Activated CD8-positive, alpha-beta memory T cell treated with anti-CD3 and anti-CD28 coated beads, Interleukin-2, amount 50 U/mL, for 1 hour (primary cell): Measurements from ENCODE around the gene AUTS2.

Experiments used
- DNase-seq: peaks from one replicate; pipeline ENCODE4 v3.0.0-alpha.2; 2020; ENCODE audit errors: extremely low read depth

Gene AUTS2

DNA sequence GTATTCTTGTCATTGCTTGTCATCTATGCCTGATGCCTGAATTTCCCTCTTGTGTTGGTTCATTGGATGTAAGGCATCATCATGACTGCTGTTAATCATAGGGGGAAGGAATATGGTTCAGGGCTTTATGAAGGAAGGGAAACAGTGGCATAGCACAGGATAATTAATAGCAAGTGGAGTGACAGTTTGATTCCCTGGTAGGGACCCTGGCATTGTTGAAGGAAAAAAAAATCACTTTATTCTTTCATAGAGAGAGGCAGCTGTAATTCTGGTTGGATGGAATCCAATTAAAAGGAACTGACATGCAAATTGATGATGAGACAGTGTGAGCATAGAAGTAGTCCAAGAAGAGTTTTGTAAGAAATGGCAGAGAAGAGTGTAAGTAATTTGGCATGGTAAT is 121.4 kb downstream of the AUTS2 start:
- no peak for DNase-seq

DNA sequence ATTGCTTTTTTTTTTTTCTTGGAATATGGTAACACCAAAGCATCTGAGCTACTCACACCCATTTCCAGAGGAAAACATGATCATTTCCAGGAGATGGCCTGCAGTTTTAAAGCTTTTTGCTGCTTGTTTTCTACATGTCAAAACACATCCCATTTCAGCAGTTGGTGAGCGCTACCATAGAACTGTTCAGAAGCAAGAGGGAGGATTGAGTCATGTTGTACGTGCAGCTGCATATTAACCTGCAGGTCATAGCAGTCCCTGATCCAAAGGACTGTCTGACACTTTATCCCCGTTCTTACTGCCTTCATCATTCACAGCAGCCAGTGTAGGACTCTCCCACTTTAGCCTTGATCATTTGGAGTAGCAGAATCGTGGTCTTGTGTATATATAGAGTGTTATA is 124.6 kb downstream of the AUTS2 start:
- no peak for DNase-seq

DNA sequence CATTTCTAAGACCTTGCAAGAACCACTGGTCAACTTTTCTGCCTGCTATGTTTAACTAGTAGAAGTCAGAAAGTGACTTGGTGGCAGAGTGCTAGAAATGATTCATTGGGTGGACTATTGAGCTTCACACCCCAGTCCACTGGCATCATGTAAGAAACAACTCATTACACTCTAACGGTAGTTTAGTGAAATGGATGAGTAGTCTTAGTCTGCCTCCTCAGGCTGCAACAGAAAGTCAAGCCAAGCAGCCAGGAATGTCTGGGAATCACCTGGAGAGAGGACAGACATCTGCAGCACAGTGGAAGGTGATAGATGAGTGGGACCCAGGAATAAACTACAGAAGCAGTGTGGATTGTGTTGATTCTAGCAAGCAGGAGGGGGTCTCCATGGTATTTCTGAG is 125.4 kb downstream of the AUTS2 start:
- no peak for DNase-seq

DNA sequence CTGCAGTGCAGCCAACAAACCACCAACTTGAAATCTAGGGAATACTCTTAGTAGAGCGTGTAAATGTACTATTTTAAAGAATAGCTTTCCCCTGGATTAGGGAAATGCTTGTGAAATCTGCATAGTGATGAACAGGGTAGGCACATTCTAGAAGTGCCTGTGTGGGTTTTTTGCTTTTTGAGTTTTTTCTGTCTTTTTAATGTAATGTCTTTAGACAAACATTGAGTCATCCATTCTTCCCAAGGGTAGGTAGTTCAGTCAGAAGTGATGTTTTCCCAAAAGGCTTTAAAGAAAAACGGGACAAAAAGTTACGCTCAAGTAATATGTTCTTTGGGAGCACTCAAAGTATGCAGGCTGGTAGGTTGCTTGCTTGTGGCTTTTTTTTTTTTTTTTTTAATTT is 130.0 kb downstream of the AUTS2 start:
- DNase-seq = no peak

DNA sequence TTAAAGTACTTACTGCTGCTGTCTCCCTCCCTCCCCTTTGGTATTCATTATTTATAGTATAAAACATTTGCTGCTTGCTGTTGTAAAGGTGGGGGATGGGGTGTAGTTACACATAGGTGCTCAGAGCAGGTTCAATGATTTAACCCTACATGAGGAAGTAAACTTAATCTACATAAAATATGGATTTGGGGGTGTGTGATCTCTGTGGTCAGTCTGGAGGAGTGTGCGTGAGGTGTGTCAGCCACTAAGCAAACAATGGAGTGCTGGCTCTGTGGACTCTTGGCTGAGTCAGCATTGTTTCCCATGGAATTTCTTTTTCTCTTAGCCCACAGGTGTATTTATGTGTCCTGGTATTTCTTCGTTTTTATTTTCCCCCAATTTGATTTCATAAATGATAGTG is 133.9 kb downstream of the AUTS2 start:
- DNase-seq = no peak

DNA sequence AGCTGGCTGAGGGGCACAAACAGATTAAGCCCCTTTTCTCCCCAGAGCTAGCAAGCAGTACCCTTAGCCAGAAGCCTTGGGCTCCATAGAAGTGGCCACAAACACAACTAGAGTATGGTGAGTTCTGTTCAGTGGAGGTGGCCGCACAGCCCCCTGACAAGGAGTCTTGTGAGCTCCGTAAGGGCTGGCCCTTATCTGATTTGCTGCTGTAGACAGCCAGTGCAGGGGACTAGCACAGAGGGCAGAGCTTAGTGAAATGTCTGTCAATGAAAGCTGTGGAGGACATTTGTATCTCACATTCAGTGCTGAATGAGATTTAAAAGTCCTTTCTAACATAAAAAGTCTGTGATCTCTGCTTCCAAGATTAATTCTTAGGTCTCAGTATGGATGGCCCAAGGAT is 137.3 kb downstream of the AUTS2 start:
- no peak for DNase-seq

DNA sequence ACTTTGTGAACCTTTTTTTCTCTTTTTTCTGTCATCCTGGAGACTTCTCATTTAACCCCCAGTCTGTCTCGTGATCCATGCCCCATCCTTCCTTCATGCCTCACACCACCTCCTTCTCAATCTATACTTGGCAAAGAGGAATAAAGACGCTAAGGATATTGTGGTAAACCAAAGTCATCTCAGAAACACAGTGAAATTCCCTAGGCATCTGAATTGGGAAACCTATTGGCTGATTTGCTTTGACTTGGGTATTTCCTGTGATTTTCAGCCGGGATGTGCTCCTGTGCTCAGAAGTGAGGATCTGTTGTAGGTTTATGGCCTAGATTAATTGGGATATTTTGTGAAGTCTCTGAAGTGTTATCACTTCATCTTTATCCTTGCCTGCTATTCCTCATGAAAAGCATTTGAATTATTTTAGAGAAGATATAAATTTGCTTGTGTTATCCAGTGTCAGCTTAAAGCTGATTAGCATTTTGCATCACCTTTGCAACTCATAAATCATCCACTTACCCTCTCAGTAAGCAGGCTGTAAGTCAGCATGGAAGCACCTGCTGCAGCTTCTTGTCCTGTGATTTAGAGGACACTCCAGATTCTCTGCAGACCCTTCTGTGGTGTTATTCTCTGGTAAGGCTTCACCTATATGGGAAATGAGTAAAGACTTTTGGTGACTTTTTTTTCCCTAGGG is 138.0 kb downstream of the AUTS2 start:
- no peak for DNase-seq

DNA sequence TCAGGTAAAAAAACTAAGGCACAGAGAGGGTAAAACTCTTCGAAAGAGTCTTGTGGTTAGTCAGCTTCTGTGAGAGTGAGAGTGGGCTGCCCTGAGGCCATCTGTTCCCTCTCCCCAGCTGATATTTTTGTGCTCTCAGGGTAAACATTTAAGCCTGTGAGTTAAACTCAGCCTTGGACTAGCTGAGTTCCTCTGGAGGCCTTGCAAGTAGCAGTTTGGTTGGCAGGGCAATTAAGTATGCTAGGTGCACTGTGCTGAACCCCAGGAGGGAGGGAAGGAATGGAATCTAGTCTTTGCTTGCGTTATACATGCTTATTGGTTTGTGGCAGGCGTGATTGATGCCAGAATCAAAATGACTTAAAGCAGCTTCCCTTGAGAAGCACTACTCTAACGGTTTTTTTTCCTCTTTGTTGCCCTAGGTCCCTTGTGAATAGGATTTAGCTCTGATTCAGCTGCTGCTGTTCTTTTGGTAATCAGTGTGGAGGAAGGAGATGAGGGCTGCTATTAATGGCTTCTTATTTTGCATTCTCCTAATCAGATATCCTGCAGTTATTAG is 140.2 kb downstream of the AUTS2 start:
- DNase-seq = no peak

DNA sequence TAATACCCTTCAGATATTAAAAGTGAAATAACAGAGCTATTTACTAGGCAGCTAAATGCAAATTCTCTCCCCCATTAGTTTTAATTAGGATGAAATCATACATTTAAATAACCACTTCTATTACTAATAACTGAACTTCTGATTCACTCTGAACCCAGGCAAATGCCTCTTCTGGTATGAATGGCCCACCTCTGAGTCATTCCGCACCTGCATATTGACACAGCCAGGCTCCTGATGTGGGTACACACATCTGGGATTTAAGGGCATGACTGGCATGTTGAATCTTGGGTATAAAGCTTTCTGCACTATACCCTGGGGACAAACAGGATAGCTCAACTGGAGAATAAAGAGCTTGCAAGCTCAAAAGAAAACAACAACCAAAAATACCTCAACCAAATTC is 140.9 kb downstream of the AUTS2 start:
- DNase-seq = no peak

DNA sequence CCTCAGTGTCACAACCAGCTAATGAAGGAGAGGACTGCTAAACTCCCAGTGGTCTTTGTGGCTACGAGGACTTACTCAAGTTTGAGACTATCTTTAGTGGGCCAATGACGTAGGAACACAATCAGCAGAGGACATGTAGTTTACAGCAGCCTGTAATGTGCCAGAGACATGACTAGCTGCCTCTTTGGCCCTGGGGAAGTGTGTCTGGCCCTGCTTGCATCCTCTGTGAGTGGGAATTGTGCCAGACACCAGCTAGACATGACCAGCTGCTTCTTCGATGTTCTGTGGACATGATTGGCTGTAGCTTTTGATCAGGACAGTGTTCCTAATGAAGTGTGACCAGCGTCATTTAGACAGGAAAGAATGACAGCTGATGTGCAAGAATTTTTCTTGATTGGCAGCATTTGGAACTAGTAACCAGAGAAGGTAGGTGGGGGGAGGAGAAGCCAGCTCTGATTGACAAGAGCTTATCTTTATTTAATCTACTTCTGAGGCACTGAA is 141.7 kb downstream of the AUTS2 start:
- no peak for DNase-seq

DNA sequence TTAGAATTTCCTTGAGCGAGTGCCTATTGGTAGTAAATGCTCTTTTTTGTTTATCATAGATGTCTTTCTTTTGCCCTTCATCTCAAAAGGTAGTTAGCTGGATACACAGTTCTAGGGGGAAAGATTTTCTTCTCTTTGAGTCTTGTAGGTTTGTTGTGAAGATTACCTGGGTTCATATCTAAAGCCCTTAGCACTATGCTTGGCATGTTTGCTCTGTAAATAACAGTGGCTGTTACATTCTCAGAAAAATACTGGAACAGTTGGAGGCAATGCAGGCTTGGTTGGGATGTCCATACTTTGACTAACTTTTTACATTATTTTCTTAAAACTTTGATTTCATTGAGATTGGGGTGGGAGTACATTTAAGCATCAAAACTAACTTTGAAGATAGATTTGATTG is 144.0 kb downstream of the AUTS2 start:
- no peak for DNase-seq

DNA sequence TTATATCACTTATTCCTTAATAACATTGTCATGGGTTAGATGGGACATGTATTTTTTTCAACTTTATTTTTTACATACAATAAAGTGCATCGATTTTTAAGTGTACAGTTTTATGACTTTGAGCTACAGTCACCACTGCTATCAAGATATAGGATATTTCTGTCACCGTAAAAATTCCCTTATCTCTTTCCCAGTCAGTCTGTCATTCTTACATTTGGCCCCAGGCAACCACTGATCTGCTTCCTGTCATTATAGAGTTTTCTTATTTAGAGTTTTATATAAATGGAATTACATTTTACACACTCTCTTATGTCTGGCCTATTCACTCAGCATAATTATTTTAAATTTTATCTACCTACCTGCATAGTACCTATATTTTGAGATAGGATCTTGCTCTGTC is 145.2 kb downstream of the AUTS2 start:
- no peak for DNase-seq

DNA sequence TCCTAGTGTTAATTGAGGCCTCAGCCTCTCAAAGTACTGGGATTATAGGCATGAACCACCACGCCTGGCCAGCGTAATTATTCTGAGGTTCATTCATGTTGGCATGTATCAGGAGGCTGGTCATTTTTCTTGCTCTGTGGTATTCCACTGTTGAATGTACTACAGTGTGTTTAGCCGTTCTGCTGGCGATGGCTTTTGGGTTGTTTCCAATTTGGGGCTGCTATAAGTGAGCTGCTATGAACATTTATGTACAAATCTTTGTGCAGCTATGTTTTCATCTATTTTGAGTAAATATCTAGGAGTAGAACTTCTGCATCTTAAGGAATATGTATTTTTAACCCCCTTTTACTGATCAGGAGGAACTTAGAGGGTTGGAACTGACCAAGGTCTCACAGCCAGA is 145.8 kb downstream of the AUTS2 start:
- no peak for DNase-seq

DNA sequence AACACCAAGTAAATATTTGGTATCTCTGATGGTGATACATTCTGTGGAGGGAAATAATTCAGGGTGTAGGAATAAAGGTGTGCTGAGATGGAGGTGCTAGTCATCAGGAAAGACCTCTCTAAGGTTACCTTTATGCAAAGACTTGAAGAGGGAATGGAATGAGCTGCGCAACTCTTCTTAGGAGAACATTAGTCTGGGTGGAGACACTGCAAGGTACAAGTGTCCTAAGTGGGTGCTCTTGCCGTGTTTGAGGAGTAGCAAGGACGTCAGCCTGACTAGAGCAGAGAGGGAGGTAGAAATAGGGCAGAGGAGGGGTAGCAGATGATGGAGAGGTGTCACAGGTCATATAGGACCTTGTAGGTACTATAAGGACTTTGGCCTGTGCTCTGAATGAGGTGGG is 148.1 kb downstream of the AUTS2 start:
- no peak for DNase-seq

DNA sequence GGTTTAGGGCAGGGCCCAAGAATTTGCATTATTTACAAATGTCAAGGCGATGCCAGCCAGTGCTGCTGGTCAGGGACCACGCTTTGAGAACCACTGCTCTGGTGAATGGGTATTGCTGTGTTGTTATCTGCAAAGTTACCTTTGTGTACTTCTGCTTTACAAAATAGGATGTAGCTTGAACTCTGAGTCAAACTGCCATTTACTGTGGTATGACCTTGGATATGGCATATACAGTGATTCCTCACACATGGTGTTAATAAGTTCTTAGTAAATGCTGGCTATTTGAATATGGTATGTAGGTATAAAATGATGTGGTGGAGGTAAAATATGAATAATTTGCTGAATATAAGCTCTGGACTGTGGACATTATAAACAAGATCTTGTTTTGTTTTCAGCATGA is 148.9 kb downstream of the AUTS2 start:
- no peak for DNase-seq

DNA sequence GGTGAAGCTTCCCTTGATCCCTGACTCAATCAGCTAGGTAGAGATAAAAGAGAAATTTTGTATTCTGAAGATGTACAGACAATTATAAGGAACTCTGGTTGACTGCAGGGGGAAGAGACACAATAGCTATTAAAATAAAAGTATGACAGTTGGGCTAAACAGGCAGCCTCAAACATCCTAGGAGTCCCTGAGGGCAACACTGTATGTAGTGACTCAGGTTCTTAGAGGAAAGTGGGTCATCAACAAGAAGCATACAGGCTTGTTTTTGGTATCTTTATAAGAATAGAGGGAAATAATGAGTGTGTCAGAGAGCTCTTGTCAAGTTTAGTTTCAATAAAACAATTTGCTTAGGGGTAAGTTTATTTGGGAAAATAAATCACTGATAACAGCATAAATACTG is 150.3 kb downstream of the AUTS2 start:
- no peak for DNase-seq

DNA sequence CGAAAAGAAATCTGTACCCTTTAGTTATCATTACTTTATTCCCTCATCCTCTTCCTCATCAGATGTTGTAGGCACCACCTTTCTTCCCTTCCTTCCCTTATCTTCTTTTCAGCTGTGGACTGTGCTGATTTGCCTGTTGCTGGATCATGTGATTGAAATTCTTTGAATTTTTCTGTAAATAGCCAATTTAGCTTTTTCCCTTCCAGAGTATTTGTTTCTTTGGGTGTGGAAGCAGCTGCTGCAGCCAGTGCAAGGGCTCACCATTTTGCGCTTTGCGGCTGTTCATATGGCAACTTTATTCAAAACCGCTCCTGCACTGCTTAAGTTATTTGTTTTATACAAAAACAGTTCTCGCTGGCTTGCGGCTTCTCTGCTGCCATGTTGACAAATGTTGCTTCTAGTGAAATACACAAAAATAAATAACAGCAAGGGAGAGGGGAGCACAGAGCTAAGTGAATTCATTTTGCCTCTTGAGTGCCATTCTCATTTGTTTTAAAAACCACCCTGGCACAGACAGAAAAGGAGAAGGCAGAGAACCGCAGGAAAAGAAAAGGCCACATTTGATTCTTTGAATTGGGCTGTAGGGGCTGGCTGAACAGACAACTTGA is 151.2 kb downstream of the AUTS2 start:
- no peak for DNase-seq

DNA sequence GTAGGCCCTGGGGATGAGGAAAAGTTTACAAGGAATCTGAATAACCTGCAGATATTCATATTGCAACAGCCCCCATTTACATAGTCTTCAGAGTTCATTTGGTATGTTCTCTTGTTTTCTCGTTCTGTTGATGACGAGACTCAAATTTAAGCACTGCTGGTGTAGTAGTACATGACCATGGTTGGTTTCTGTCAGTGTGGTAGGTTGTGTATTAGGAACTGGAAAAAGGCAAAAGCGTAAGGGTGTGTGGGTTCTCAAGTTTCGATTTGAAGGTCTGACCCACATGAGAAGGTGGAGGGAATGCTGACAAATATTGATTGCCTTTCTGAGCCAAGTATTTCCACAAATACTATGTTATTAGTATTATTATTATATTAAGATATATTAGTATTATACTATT is 151.7 kb downstream of the AUTS2 start:
- DNase-seq = no peak

DNA sequence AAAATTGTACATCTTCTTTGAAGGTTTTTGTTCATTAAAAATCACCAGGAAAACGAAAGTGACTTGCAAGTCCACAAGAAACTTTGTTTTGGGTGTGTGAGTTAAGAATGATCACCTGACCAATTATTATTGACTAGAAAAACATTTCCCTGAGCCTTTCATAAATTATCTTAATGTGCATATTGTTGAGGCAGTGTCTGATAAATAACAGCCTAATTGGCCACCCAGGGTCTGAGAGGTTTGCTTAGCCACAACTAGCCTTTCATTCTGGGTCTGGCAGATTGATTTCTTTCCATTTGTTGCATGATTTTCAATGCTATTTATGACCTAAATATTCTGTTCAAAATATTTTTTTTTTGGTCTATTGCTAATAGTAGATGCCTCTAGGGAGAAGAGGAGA is 152.8 kb downstream of the AUTS2 start:
- no peak for DNase-seq

DNA sequence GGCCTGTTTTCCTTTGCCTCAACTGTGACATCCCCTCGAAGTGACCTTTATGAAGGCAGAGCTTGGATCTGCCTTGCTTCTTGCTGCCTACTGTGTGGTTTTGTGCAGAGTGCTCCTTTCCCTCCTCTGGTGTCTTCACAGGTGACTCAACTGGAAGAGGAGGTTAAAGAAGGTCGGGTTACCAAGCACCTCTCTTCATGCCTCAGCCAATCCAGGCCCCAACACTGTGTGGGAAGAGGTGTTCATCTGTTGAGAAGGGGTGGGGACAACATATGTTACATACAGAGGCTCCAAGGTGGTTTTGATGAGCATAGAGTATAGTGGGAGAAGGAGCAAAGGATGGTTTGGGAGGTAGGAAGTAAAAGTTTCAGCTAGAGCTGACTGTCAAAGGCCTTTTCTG is 155.7 kb downstream of the AUTS2 start:
- no peak for DNase-seq

DNA sequence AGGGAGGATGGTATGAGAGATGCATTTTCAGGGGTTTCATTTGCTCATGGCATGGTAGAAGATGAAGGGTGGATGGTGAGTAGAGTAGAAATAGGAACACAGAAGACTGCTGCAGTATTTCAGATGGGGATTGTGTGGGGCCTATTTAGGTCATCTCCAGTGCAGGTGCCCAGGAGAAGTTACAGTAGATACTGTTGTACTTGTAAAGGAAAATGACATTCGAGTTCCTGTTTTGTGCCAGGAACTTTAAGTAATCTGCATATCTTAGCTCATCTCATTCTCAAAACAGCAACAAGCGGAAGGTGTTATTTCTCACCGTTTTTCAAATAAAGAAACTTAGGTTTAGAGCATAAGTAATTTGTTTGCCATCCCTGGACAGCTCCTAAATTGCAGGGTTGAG is 156.2 kb downstream of the AUTS2 start:
- DNase-seq = no peak

DNA sequence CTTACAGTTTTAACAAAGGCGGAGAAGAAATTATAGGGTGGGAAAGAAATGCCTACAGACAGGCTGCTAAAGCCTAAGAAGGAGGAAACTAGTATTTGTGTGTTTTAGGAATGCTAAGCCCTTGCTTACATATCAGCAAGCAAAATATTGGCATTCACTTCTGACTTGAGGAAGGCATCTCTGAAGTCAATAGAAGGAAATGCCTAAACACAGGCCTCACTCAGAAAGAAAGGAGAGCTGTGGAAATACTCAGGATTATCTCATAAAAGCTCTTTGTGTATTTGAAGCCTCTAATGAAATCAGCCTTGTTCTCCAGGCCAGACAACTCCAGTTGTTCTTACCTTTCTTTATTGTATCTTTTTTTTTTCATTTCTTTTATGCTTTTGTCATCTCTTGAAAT is 158.0 kb downstream of the AUTS2 start:
- DNase-seq = no peak

DNA sequence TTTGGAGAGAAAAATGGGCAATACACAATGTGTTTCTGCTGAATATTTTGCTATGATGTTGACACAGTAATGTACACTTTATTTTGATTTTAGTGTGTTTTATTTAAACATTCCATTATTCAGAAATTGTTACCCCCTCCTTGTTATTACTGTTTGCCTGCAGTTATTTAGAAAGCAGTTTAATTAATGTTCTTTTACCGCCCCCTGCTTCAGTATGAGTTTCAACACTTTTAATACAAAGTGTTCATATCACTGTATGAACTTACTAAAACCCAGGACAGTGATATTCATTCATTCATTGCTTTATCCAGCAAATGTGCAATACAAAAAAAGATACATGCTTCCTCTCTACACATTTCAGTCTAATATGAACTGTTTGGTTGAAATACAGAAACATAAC is 159.3 kb downstream of the AUTS2 start:
- no peak for DNase-seq

DNA sequence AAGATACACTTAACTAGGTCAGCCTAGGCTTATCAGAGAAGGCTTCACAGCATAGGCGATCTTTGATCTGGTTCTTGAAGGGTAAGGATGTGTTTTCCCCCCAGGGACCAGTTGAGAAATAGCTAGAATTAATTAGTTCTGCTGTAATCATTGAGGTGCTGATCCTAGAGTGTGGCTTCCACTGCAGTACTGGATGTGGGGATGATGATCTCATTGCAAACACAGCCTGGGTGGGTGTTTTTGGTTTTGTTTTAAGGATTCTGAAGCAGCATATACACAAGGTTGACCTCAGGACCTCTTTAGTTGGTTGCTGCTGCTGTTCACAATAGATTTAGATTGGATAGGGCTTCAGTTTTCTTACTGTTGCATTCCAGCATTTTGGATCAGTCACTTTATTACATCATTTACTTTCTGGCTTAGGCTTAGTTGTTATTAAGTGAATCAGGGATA is 159.7 kb downstream of the AUTS2 start:
- no peak for DNase-seq
